Measurements from ENCODE around the gene CHD9NB.

- no peak for TF ChIP-seq CTCF (IDR thresholded peaks at IDR 0.05; ENCODE audit: insufficient read depth, low read length)
- no peak for TF ChIP-seq REST (IDR thresholded peaks at IDR 0.05; ENCODE audit: insufficient replicate concordance, low read depth)
- no peak for TF ChIP-seq POLR2AphosphoS5 (IDR thresholded peaks at IDR 0.05; ENCODE audit: low read depth)
These were observed 19.1 kb upstream of the CHD9NB start for GRCh38 chr16:53071748-53072301.
